Measurements from ENCODE around the gene DSCAM. TPM values are rescaled to one million over a fixed set of nuclear protein-coding genes. Genes with fewer than 3 reads are reported as not detected.

Gene DSCAM
- total RNA-seq, 1 donor from 2014 or later = not detected

- Histone ChIP-seq H3K27me3 (no peaks in the 10 kb centered on the region), H3K9me3 (no peaks in the 10 kb centered on the region), H3K4me3 (no peak overlapping the region), H3K4me1 (no peaks in the 10 kb centered on the region), H3K36me3 (no peaks in the 10 kb centered on the region), H3K27ac (no peak overlapping the region)
- no peak for TF ChIP-seq POLR2A (IDR thresholded peaks at IDR 0.05)
- no peak for TF ChIP-seq POLR2AphosphoS5 (IDR thresholded peaks at IDR 0.05; ENCODE audit: insufficient read depth in 1 of 2, low read depth in 1 of 2)
- no peak for TF ChIP-seq CTCF (IDR thresholded peaks at IDR 0.05)
- intact Hi-C loops (cut with DNase I) = no loop called here
- DNase-seq (ENCODE audit: extremely low spot score in 2 of 2) = no peak
These were observed 291.9 kb downstream of the DSCAM start for GRCh38 chr21:40555021-40555528.

- TF ChIP-seq POLR2AphosphoS5 (IDR thresholded peaks at IDR 0.05; ENCODE audit: insufficient read depth in 1 of 2, low read depth in 1 of 2) (no peak), POLR2A (IDR thresholded peaks at IDR 0.05) (no peak), CTCF (IDR thresholded peaks at IDR 0.05) (no peak)
- Histone ChIP-seq H3K4me3 (no peak overlapping the region), H3K9me3 (no peaks in the 10 kb centered on the region), H3K27me3 (no peaks in the 10 kb centered on the region), H3K27ac (no peak overlapping the region), H3K4me1 (no peaks in the 10 kb centered on the region), H3K36me3 (no peaks in the 10 kb centered on the region)
- DNase-seq (ENCODE audit: extremely low spot score in 2 of 2) = no peak
- intact Hi-C loops (cut with DNase I) = no loop called here
These were observed 293.2 kb downstream of the DSCAM start for GRCh38 chr21:40553781-40554180.

- Histone ChIP-seq H3K4me3 (no peak overlapping the region), H3K9me3 (no peaks in the 10 kb centered on the region), H3K27ac (no peak overlapping the region), H3K36me3 (no peaks in the 10 kb centered on the region), H3K4me1 (no peaks in the 10 kb centered on the region), H3K27me3 (no peaks in the 10 kb centered on the region)
- TF ChIP-seq POLR2AphosphoS5 (IDR thresholded peaks at IDR 0.05; ENCODE audit: insufficient read depth in 1 of 2, low read depth in 1 of 2) = no peak
- TF ChIP-seq POLR2A (IDR thresholded peaks at IDR 0.05) = no peak
- TF ChIP-seq CTCF (IDR thresholded peaks at IDR 0.05) = no peak
- intact Hi-C loops (cut with DNase I) = no loop called here
- DNase-seq (ENCODE audit: extremely low spot score in 2 of 2) = no peak
These were observed 298.9 kb downstream of the DSCAM start for GRCh38 chr21:40547906-40548513.

- DNase-seq (ENCODE audit: extremely low spot score in 2 of 2) = no peak
- TF ChIP-seq CTCF (IDR thresholded peaks at IDR 0.05) (no peak), POLR2A (IDR thresholded peaks at IDR 0.05) (no peak), POLR2AphosphoS5 (IDR thresholded peaks at IDR 0.05; ENCODE audit: insufficient read depth in 1 of 2, low read depth in 1 of 2) (no peak)
- H3K9me3 ChIP-seq = no peaks in the 10 kb centered on the region
- H3K4me1 ChIP-seq = no peaks in the 10 kb centered on the region
- H3K27me3 ChIP-seq = no peaks in the 10 kb centered on the region
- intact Hi-C loops (cut with DNase I) = no loop called here
- no peak overlapping the region for H3K4me3 ChIP-seq
- no peaks in the 10 kb centered on the region for H3K36me3 ChIP-seq
- no peak overlapping the region for H3K27ac ChIP-seq
These were observed 300.3 kb downstream of the DSCAM start for GRCh38 chr21:40546647-40547046.

GRCh38 chr21:40540216-40540615 lies 306.7 kb downstream of the DSCAM start:
- intact Hi-C loops (cut with DNase I) = no loop called here
- H3K4me3 ChIP-seq = no peak overlapping the region
- no peak overlapping the region for H3K27ac ChIP-seq
- TF ChIP-seq POLR2AphosphoS5 (IDR thresholded peaks at IDR 0.05; ENCODE audit: insufficient read depth in 1 of 2, low read depth in 1 of 2) (no peak), CTCF (IDR thresholded peaks at IDR 0.05) (no peak), POLR2A (IDR thresholded peaks at IDR 0.05) (no peak)
- DNase-seq (ENCODE audit: extremely low spot score in 2 of 2) = no peak
- H3K9me3 ChIP-seq = no peaks in the 10 kb centered on the region
- no peaks in the 10 kb centered on the region for H3K27me3 ChIP-seq
- H3K4me1 ChIP-seq = no peaks in the 10 kb centered on the region
- no peaks in the 10 kb centered on the region for H3K36me3 ChIP-seq

All from vagina (tissue), 2 donors.